ENCODE data around the gene ABTB2.
A peak's percentile ranks its signal among the peaks of the same experiment; 100 is the strongest.

The ABTB2 gene

DNA sequence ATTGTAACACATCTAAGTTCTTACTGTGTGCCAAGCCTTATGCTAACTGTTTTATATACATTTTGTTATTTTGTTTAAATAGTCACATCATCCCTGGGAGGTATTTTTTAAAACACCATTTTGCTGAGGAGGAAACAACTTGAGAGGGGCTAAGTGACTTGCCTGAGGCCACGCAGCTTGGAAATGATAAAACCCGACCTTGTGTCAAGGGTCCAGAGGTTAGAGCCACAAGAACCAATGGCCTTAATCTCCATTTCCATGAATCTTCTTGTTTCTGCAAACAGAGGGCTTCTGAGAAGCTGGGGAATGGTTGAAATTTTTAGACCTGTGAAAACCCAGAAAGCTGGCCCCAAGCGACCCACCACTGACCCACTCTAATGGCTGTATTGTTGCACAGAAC lies 16.7 kb downstream of the ABTB2 start:
- no peak for DNase-seq

DNA sequence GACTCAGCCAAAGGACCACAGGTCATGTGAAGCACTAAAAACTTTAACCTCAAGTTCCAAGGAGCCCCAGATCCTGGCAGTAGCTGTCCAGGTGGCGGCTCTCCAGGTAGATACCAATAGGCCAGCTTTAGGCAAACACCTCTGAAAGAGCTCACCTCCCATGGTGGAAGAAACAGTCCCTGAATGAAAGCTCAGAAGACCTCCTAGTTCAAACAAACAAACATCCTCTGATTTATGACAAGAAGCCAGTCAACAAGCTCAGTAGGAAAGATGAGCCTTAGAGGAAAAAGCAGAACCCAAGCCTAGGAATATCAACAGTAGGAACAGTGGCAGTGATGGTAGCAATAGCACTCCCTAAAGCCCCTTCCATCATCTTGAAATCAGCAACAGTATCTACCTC lies 17.2 kb downstream of the ABTB2 start:
- DNase-seq = no peak

DNA sequence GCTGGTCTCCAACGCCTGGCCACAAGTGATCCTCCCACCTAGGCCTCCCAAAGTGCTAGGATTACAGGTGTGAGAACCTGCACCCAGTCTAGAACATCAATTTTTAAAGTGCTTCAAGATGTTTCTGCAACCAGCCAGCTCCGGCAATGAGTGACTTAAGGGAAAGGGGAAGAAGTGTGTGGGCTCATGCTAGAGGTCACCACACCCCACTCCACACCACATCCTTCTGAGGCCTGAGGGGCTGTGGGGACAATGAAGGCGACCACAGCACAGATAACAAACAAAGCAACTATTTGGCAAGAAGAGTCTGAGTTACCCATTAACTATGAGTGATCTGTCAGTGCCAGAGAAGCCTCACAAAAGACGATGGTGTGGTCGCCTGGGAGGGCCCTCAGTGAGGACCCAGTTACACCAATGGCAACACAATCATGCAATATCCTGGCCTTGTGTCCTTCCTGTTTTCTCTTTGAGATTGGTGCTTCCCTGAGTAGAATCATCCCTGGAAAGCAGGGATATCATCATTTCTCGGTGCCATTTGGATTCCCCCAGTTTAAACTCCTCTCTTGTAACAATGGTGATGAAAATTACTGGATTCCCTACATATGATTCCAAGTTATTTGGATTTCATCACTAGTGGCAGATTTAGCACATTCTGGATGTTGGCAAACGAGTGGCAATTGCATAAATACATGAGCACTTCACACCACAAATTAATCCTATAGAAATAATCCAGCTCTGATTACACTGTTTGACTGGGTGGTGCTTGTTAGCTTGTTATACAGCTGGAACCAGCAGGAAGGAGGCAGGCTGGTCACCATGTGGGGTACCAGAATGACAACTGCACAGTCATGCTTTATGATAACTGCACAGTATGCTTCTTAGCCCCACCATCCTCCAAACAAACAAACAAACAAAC lies 18.4 kb downstream of the ABTB2 start:
- no peak for DNase-seq

DNA sequence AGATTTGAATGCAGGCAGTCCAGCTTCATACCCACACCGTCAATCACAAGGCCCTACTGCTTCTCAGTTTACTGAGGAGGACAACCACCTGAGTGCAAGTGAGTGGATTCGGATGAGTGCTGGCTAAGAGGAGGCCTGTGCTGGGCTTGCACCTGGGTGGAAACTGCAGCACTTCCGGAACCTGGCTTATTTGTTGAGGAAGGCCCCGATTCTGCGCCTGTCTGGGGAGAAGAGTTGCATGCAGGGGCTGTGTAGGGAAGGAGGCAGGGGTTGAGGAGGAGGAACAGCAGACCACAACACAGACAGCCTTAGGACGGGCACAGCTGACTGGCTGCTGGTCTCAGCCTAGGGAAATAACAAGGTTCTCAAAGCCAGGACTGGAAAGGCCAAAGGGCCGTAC lies 20.8 kb downstream of the ABTB2 start:
- DNase-seq = no peak

DNA sequence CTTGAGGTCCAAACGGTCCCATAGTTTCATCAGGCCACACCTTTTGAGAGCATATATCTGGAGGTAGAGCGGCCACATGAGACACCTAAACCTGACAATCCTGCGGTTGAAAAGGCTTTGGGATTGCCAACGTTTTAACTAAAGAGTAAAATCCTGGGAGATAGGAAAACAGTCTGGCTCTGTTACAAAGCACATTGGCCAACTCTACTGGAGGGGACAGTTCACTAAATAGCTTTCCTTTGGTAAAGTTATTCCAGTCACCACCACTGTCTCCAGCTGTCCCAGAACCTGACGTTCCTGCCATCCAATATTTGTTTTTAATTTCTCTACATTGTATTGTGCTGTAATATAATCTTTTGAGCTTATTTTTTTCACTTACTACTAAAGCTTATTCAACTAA lies 22.0 kb downstream of the ABTB2 start:
- DNase-seq = no peak

DNA sequence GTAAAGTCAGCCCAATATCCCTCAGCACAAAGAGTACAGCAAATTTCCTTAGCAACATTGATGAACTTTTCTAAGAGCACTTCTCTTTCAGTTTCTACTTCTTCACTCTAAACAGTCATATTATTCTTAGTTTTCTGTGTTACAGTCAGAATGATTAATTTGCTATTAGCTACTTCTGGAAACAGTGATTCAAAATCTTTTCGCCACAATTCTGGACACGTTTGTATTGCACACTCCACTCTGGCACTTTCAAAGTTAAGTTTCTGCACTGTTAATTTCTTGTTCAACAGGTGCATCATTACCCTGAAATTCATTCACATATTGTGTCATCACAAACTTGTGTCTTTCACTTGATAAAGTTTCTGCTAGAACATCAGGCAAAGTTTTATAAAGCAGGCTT lies 22.5 kb downstream of the ABTB2 start:
- DNase-seq = no peak

DNA sequence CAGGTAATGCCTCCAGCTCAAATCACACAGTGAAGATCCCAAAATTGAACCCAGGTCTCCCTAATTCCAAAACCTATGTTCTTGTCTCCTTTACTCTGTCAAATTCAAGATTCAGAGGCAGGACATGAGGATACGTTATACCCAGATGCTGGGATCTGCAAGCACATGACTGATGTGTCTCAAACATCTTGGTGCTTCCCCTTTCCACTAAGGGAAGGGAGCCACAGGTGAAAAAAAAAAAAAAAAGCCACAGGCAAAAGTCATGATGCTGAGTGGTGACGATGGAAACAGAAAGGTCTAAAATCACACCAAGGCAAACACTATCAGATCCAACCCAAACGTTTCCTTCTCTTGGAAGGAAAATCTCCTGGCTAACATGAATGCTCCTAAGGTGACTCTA lies 24.0 kb downstream of the ABTB2 start:
- DNase-seq = no peak

DNA sequence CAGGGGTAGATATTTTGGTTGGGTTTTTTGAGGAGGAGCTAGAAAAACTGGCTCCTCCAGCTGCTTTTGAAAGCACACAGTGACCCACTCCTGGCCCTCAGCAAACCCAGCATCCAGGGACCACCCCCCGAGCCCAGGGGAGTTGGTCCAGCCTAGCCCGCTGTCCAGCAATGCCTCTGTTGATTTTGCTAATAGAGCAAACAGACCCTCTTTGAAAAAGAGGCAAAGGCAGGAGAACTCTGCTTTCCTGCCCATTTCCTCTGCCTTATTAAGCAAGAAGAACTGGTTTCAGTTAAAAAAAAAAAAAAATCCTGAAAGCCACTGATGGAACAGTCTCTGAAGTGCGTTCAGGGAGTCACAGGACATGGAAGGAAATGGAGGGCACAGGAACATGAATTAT lies 25.3 kb downstream of the ABTB2 start:
- DNase-seq = no peak

DNA sequence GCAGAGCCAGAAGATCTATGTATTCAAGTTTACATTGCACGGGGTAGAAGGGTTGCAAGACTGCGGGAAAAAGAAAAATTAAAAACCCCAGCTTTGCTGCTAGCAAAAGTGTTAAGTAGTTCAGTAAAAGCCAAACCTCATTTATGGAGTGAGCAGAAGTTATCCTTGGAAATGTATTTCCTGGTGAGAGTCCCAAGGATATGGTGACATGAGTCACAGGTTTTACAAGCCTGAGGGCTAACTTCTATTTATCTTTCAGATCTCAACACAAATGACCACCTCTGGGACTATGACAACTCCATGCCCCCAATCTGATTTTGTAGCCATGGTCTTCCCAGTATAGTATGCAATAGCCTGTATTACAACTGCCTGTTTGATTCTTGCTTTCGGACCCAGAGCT lies 26.1 kb downstream of the ABTB2 start:
- no peak for DNase-seq

DNA sequence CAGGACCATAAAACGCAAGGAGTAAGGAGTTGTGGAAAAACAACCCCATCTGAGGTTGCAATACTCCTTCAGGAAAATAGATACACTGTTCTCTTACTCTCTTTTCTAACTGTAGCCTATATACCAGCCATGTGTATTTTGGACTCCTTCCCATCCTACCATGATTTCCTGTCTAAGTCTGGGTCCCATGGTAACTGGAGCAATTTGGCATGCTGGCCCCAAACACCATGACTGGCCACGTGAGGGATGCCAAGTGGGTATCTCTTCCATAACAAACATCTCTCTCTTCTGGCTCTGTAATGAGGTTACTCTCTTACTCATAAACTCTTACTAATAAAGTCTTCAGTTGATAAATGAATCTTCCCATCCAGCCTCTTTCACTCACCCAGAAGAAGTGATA lies 26.5 kb downstream of the ABTB2 start:
- peak; percentile 44 for DNase-seq

DNA sequence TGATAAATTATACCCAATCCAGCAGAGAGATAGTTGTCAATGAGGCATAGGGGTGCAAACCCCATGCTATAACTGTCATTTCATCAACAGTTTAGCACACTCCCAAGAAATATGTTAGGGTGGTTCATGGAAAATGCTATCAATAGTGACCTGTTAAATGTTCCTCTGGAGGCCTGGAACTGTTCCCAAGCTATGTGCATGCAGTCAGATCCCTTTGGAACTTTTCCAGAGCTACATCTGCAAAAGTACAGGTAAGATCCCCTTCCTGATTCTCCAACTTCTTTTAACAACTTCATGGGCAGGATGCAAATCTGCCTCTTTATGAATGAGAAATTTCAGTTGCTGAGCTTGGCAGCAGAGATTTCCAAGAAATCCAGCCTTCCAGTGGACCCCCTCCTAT lies 27.2 kb downstream of the ABTB2 start:
- no peak for DNase-seq

DNA sequence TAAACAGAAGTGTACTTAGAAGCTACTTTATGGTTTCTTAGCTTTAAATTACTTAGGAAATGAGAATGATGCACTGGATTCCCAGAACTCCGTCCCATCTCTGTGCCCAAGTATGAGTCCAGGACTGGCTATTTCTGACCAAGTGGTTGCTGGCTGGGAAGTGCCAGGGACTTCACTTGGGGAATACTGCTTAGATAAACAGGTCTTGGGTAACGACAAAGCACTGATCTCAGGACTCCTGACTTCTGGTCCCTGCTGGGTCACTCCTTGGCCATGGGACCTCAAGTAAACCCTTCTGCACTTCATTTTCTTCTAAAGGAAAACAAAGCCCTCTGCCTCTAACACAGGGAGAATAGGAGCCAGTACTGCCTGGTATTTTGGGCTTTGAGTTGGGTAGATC lies 27.9 kb downstream of the ABTB2 start:
- no peak for DNase-seq

DNA sequence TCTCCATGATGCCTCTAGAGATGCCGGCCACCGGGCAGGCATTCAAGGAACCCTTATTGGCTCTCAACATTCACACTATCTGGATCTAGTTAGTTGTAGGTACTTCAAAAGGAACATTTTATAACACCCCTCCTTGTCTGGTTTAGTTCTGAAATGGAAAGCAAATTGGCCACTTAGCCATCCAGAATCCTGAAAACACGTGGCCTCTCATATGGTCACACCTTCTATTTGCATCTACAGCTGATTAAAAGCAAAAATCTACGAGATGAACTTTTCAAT lies 29.2 kb downstream of the ABTB2 start:
- DNase-seq = no peak

DNA sequence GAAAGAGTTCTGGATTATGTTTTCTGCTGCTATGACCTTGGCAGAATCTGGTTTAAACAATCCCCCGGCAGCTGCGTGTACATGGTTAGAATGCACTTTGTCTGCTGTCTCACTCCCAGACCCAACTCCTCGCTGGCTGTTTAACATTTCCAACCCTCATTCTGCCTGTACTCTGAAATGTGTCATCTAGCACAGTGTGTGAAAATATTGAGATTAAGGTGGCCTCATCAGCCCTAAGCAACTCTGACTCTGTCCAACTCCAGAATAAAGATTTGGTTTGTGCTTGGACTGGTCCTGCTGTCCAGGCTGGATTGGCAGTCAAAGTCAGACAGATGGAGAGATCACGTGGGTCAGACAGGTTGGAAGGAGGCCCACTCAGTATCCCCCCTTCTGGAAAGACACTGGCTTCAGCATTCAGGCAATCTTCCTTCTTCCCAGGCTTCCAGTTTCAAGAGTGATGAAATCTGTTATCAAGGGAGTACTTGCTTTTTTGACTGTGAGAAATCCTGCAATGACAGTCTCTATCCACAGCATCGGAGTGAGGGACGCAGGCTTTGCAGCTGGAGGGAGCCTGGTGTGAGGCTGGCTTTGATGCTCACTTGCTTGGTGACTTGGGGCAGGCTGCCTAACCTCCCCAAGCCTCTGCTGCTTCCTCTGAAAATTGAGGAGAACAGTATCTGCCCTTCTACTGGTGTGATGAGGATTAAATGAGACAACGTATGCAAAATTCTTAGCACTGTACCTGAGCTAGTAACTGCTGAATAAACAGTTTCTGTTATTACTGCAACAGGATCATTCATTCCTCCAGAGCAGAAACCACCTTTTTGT lies 29.8 kb downstream of the ABTB2 start:
- peak; percentile 84 for DNase-seq

DNA sequence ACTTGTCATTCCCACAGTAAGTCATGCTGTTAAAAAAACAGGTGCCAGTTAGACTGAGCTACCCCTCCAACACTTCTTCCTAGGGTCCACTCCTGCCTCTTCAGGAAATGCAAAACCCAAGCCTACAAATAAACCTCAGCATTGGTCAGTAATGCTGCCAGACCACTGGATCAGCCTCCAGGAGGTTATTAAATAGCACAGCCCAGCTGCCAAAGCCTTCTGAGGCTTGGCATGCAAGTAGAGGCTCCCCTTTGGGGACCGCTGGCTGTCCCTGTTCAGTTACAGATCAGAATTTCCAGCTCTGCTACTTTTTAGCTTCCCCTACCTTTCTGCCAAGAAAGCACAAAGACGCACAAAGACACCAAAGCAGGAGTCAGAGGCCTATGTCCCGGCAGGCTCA lies 33.3 kb downstream of the ABTB2 start:
- DNase-seq = peak; percentile 64

DNA sequence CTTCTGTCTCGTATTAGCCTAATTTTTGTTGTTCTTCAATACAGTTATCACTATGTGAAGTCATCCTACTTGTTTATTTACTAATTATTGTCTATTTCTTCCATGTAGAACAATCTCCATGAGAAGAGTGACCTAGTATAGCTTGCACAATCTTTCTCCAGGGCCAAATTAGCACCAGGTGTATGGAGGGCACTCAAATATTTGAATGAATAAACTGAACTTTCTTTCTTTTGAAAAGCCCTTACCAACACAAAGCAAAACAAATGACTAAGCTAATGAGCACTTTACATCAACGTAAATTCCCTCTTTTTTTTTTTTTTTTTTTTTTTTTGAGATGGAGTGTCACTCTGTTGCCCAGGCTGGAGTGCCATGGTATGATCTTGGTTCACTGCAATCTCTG lies 34.2 kb downstream of the ABTB2 start:
- DNase-seq = no peak

DNA sequence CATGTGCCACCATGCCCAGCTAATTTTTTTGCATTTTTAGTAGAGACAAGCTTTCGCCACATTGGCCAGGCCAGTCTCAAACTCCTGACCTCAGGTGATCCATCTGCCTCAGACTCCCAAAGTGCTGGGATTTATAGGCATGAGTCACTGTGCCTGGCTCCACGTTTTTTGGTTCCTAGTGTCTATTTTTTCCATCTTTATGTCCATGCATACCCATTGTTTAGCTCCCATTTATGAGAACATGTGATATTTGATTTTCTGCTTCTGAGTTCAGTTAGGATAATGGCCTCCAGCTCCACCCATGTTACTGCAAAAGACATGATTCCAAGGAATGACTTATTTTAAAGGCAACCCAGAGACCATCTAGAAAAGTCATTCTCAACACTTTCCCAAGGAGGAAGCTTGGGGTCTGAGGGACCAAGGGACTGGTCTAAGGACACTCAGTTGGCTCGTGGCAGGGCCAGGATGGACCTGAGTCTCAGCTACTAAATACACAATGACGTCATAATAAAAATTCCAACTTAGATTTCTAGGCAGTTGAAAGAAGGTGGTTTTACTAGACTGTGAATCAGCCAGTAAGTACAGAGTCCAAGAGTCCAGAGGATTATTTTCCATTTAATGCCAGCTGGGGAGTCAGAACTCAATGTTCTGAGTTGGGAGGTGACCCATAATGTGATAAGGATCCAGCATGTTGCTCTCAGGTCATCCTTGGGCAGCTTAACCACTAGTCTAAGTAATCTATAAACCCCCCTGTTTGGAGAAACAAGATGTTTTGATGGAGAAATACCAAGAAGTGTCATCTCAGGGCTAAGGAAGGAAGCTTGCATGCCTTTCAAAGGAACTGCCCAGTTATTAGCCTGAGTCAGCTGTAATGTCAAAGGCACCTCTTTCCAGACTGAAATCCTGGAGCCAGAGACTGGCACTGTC lies 39.4 kb downstream of the ABTB2 start:
- DNase-seq = no peak

DNA sequence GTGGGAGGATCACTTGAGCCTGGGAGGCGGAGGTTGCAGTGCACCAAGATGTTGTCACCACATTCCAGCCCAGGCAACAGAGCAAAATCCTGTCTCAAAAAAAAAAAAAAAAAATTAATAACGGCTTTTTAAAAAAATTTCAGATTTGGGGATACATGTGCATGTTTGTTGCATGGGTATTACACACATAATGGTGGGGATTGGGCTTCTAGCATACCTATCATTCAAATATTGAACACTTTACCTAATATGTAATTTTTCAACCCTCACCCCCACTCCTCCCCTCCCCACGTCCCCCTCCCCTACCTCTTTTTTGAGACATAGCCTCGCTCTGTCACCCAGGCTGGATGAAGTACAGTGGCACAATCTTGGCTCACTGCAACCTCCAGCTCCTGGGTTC lies 40.1 kb downstream of the ABTB2 start:
- no peak for DNase-seq

DNA sequence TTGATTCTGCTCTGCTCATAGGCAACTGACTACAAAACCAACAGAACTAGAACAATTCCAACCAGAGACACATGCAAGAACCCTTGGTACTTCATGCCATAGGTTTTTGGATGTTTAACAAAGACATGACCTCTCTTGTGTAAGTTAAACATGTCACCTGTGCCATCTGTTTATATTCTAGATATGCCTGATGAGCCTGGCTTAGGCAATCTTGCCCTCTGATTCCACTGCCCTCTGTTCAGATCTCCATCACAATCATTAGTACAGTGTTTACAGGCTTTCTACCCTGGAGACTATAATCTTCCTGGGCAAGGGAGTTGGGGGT lies 40.8 kb downstream of the ABTB2 start:
- no peak for DNase-seq

DNA sequence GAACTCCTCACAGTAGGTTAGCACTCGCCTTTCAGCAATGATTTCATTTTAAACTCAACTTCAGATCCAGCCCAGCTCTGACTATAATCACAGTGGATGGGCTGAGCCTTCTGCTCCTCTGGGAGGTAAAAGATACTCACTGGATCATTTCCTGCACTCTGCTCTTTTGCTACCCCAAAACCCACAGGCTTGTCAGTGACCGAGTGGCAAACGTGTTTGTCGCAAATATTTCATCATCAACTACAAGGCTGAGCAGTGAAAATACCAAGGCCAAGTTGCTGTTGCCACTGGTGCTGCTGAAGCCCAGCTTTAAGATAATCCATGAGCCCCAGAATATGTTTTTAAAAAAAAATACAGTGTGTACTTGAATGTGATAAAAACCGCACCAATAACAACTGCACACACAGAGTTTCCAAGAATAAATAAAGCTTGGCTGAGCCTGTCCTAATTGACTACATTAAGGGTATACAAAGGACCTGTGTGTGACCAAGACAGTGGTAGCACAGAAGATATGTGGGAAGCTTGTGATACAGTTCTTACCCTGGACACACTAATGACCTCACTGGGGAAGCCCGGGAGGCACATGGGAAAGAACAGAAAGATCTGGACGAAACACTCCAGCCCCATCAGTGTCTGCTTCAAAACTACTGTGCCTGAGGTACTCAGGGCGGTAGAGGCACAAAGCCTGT lies 41.3 kb downstream of the ABTB2 start:
- DNase-seq = no peak

DNA sequence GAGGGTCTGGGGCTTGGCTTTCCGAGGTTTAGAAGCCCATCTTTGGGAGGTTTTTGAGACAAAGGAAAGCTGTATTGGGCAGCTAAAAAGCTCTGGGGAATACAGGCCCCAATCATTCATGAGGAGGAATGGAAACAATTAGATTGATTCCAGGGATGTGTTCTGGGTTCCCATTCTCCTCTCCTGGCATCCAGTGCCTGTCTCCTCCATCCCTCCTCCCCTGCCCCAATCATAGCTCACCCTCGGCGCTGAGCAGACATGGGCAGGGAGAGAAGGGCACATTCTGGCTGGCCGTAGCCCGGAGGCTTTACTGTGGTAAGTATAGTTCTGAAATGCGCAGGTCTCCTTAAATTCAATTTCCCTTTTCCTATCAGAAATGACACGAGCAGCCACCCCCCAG lies 42.4 kb downstream of the ABTB2 start:
- DNase-seq = no peak

DNA sequence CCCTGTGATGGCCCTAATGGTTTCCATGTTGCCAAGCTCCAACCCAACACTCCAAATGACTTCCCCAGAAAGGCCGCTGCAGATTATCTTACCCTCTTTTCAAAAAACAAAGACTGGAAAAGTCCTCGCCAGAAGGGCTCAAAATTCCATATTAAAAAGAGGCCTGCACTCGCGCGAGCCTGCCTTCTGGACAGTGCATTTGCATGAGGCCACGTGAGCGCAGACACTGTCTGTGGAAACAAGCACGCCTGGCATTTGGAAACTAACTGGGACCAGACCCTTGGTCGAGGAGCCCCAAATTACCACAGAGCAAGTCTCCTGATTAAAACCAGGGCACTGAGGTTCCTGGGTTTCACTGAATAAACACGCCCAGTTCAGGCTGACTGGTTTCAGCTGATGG lies 42.9 kb downstream of the ABTB2 start:
- DNase-seq = peak; percentile 49

DNA sequence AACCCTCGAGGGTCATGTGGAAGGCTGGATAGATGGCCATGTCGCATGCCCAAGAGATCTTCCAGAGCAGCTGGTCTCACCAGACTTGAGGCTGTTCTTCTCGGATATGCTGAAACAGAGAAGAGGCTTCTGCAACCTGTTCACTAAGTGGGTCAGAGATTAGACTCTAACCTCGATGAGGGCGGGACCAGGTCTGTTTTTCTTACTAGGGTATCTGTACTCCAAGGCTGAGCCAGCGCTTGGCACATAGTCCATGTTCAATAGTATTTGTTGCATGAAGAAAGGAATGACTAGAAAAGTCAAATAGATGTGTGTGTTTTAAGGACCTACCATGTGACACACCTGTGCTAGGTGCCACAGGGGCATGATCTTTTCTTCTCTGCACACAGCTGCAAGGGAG lies 43.6 kb downstream of the ABTB2 start:
- no peak for DNase-seq
